Measurements from ENCODE around the gene NOS1.

GRCh38 chr12:117168976-117169375, 192.4 kb downstream of the NOS1 start:
- no peak for TF ChIP-seq POLR2AphosphoS5 (IDR thresholded peaks at IDR 0.05; ENCODE audit: low read depth, low read length)
- no peak for TF ChIP-seq POLR2A (IDR thresholded peaks at IDR 0.05; ENCODE audit: low read depth, low read length)
- no peak for TF ChIP-seq TAF1 (IDR thresholded peaks at IDR 0.05; ENCODE audit: low read depth, low read length)
- no peak for TF ChIP-seq POU2F2 (IDR thresholded peaks at IDR 0.05; ENCODE audit: low read depth, low read length)
- TF ChIP-seq SPI1 (IDR thresholded peaks at IDR 0.05; ENCODE audit: low read depth, low read length): no peak
- no peak for TF ChIP-seq PAX5 (IDR thresholded peaks at IDR 0.05; ENCODE audit: insufficient read depth, low read length, severe bottlenecking)
